HG03460 (cell line): ENCODE measurements around the gene IL24.
"Not testable (repeated sequence)": the region's sequence is repeated elsewhere in the genome, so short reads cannot be mapped to it uniquely, and the experiment has no call there.

Source experiments
- ATAC-seq: cut with Tn5 transposase; IDR thresholded peaks from one replicate; pipeline ENCODE4 v1.9.1; 2021; ENCODE audit not compliant: unreplicated experiment

Gene IL24

DNA sequence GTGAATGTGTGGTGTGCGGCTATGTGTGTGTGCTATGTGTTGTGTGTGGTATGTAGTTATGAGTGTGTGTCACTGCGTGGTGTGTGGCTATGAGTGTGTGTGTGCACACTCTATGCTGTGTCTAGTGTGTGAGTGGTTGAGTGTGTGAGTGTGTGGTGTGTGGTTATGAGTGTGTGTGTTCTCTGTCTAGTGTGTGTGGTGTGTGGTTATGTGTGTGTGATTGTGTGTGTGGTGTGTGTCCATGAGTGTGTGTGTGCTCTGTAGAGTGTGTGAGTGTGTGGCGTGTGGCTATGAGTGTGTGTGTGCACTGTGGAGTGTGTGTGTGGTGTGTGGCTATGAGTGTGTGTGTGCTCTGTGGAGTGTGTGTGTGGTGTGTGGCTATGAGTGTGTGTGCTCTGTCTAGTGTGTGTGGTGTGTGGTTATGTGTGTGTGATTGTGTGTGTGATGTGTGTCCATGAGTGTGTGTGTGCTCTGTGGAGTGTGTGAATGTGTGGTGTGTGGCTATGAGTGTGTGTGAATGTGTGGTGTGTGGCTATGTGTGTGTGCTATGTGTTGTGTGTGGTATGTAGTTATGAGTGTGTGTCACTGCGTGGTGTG, 26.8 kb downstream of the IL24 start:
- ATAC-seq, result not testable (repeated sequence)

DNA sequence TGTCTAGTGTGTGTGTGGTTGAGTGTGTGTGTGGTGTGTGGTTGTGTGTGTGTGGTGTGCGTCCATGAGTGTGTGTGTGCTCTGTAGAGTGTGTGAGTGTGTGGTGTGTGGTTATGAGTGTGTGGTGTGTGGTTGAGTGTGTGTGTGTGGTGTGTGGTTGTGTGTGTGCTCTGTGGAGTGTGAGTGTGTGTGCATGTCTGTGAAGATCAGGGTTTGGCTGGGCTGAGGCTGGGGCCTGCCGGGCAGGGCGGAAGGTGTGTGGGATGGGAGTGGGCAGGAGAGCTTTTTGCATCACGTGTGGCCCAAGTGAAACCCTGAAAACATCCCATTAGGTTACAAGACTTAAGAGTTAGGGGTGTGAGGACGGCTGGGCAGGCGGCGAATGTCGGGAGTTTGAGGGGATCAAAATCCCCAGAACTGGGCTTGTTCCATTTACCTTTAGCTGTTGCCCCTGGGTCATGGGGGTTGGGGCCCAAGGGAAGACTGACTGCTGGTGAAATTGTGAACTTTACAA, 27.4 kb downstream of the IL24 start:
- peak; percentile 26 for ATAC-seq

DNA sequence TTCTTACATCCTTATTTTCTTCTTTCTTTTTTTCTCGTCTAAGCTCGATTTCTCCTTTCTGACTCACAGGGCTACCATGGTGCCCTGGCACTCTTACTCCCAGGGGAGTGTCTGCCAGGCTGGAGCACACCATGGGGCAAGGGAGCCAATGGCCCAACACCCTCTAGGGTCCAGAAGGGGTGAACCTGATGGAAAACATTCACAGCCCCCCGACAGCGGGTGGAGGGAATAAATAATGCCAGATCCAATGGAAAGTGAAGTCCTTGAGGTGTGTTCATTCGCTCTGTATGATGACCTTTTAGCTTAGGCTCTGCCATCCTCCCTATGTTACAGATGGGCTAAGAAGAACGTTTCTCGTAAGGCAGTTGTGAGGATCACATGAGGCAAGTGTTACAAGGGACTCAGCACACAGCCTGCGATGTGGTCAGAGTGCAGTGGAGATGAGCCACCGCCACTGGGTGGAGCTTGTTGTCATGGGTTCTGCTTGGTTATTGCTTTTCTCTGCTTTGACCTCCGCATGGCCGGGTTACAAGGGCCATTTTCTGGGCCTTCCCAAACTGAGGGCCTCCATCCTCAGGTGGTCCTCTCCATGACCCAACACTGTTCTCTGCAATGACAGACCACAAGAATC, 28.0 kb downstream of the IL24 start:
- peak; percentile 50 for ATAC-seq

DNA sequence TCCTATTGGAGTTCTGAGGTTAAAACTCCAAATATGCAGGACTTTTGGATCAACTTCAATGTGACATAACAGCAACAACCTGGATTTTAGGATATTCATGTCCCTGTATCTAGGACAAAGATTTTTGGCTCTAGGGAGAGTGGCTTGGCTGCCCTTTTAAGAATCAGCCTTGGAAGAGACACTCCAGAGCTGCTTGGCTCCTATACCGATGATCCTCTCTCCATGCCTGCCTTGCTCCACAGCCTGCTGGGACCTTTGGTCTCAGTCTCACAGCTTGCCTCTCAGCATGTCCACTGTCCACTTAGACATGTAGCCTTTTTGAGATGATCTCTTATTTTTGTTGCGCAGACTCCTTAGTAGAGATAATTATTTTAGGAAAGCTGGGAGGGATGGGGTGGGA, 29.0 kb downstream of the IL24 start:
- ATAC-seq, result no peak

DNA sequence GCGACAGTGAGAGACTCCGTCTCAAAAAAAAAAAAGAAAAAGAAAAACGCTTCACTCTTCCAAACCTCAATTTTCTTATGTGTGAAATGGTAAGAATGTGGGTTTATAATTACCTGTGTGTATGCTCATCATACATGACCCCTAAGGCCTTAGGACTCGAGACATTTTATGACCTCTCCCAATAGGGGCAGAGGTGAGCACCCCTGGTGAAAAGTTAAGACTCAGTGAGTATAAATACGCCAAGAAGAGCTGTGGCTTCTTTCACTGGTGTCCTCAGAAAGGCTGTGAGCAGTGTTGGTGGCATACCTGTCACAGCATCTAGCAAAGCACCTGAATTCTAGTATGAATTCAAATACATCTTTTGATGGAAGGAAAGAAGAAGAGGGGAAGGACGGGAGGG, 32.3 kb downstream of the IL24 start:
- ATAC-seq, result no peak

DNA sequence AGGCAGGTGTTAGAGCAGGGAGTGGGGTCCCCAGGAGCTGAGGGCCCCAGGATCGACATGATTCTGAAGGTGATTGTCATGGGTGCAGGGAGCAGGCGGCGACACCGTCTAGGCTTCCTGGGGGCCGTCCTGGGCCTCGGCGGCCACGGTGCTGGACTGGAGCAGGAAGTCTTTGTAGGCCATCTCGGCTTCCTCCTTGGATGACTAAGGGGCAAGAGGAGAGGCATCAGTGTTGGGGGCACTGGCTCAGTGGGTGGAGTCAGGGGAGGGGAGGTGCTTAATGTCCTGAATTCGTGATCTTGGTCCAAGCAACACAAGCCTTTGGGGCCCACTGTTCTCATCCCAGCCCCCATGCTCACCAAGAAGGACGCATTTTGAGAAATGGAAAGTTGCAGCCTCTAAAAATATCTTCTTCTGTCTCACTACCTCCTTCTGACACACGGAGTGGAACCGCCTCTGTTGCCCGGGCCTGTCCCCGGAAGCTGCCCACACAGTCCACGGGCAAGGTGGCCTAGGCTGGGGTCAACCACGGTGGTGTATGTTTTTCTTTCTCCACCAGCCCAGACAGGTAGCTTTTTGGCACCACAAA, 33.1 kb downstream of the IL24 start:
- ATAC-seq, result peak; percentile 78

DNA sequence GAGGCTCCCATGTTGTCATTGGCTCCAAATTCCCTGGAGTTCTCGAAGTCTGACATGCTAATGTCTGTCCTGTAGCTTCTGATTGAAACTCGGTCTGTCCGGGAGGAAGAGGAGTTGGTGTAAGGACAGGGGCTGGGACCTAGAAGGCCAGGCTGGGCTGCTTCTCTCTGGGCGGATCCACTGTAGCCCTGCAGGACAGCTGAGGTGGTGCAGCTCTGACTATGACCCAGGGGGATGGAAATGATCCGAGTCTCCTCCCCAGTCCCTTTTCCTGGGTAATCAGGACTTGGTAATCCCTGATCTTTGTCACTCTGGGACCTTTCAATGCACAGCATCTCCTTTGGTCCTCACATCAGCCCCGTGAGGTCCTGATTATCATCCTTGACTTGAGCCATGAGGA, 34.5 kb downstream of the IL24 start:
- no peak for ATAC-seq

DNA sequence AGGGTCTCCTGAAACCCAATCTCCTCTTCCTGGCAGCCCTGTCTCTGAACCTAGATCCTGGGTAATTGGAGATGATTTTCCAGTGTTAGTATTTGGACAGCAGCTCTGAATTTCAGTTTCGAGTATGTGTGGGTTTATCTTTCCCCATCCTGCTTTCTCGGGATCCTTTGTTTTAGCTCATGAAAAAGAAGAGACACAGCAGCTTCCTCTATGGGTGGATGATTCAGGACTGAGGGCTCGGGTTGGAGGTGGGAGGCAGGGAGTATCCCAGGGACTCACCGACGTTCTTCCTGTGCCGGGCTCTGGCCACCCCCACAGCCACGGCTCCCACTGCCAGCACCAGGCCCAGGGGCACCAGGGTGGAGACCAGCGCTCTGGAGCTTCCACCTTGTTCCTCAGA, 34.9 kb downstream of the IL24 start:
- ATAC-seq, result no peak

DNA sequence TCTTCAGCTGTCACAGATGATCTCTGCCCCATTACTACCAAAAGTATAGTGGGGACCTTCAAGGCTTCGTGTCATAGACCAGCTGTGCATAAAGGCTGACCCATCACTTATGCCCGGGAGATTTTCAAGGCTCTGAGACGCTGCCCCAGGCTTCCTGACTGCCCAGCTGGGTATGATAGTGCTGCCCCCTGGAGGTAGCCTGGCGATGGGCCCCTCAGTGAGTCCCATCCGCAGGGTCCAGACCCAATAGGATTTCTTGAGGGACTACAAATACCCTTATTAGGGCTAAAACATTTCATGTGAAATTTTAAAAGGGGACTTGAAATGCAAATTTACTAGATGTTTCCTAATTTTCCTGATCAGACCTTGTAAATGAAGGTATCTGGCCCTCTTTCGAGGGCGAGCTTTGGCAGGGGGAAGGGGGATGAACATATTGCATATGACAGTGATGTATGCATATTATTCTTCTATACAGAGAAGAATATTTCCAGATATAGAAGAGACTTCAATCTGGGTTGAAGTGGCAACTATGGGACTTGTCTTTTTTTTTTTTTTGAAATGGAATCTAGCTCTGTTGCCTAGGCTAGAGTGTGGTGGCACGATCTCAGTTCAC, 36.2 kb downstream of the IL24 start:
- no peak for ATAC-seq

DNA sequence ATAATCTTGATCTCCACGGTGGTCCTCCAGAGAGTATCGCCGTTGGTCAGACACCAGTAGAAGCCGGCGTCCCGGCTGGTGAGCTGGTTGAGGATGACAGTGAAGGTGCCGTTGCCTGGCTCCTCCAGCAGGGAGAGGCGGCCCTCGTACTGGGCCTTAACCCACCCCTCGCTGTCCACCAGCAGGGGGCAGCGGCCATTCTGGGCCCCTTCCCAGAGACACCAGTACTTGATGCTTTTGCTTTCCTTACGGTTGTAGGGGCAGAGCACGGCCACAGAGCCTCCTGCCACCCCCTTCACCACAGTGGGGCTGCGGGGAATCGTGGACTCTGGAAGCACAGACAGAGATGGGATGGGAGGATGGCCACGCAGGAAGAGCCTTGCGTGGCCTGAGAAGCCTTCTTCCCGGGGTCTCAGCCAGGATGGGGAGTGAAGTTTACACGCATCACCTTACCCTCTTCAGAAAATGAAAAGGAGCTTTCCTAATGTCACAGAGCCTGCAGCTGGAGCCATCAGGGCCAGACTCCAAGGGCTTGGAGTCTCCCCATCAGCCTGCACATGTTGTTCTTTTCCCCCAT, 38.3 kb downstream of the IL24 start:
- no peak for ATAC-seq

DNA sequence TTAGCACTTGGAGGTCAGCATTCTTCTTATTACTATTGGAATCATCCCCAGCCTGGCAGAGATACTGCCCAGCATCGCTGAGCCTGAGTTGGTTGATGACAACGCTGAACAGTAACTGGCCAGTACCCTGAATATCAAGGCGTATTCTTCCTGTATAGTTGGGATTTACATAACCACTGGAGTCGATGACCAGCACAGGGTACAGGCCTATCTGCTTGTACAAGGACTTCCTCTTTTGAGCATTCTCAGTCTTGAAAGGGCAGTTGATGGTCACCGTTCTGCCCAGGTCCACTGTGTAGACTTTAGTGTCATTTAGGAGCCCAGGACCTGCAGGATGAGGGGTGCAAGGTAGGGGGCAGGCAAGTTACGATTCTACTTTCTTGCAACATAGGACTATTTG, 40.2 kb downstream of the IL24 start:
- ATAC-seq, result no peak

DNA sequence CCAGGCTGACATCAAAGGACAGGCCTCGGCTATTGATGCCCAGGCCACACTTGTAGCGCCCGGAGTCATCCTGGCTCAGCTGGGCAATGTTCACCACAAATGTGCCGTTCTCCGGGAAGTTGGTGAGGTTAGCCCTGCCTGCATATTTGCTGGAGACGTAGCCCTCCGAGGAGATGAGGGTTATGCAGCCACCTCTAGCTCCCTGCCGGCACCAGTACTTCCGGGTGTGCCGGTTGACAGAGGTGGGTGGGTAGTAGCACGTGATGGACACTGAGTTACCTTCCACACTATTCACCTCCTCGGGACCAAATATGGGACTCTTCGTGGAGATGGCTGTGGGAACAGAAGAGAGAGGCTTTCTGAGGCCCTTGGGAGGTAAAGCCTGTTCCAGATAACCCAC, 41.9 kb downstream of the IL24 start:
- ATAC-seq, result no peak

DNA sequence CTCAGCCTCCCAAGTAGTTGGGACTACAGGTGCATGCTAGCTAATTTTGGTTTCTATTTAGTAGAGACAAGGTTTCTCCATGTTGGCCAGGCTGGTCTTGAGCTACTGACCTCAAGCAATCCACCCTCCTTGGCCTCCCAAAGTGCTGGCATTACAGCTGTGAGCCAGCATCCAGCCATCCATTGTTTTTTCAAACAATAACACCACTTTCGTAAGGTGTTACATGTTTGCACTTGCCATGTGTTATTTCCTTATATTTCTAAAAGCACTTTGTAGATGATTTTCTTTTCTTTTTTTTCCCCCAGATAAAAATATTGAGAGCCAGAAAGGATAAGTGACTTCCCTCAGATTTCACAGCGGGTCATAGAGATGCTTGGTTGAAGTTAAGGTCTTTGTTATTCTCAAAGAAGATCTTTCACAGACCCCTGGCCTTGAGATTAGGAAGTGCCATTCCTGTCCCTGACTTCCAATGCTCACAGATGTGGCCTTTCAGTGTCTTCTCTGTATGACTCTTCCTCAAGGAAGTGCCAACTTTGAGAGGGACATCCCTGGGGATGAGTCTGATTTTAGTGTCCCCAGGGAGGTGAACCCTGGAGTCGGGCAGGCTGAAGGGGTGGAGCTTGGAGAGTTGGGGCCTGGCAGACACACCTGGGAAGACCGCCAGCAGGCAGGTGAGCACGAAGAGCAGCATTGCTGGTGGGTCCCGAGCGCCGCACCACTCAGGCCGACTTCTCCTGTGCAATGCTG, 42.8 kb downstream of the IL24 start:
- ATAC-seq, result no peak

DNA sequence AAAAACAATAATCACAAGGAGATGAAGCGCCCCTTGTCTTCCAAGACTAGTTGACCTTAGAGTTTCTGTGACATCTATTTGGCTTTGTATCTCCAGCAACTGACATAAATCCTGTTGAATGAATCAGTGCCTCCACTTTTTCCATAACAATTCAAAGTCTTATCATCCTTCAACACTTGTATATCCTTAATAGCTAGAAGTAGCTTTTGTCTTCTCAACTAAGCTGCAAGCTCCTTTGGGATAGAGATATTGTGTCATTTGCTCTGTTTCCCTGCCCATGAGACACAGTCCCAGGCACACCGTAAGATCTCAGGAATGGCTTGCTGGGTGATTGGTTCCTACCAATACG, 43.3 kb downstream of the IL24 start:
- no peak for ATAC-seq

DNA sequence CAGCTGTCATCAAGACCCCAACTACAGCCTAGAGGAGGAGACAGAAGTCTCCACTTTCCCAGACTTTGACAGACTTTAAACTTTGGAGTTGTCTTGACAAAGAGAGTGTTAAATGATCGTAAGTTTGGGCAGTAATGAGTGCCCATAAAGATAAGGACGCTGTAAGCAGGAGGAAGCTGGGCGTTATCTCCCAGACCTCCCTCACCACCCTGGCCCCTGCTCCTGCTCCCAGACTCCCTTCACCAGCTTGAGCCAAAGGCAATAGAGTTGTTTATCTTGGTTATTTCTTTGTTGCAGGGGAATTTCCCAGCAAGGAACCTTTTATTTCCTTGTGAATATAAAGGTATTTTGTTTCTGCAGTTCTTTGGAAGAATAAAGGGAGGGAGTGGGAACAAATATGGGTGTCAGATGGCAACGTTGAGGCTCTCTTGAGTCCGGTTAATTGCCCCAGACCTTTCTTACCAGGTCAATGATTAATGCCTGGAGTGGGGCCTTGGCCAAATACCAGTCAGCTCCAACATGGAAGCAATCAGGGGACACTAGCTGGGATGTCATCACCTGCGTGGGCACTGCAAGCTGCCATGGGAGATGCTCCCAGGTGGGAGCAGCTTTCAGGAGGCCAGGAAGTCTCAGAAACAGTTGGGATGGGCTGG, 44.6 kb downstream of the IL24 start:
- ATAC-seq, result no peak

DNA sequence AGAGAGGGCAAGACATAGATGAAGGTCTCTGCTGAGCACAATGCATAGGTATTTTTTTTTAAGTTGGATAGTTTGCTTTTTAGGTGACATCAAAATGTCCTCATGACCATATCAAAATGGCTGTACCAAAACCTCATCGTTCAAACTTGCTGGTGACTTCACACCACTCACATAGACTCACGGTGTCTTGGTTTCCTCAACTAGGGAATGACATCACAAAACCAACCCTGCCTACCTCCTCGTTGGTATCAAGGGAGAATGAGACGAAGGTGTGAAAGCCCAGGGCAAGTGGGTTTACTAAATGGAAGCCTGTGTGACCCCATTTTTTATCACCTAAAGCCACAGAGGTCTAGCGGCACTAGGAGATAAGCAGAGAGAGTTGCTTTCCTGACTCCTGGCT, 47.5 kb downstream of the IL24 start:
- no peak for ATAC-seq

DNA sequence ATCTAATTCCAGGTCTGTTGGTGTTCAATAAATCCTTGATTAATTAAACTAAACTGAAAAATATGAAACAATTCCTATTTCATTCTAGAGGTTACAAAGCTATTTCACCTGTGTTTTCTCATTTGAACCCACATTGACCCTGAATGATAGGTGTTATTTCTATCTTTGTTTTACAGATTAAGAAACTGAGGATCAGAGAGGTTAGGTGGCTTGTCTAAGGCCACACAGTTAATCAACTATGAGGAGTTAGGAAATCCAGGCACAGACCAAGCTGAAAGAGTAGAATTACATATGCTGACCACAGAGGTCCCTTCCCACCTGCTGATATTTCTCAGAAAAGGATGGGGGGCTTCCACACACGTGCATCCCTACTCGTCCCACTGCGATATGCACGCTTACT, 48.5 kb downstream of the IL24 start:
- ATAC-seq, result no peak

DNA sequence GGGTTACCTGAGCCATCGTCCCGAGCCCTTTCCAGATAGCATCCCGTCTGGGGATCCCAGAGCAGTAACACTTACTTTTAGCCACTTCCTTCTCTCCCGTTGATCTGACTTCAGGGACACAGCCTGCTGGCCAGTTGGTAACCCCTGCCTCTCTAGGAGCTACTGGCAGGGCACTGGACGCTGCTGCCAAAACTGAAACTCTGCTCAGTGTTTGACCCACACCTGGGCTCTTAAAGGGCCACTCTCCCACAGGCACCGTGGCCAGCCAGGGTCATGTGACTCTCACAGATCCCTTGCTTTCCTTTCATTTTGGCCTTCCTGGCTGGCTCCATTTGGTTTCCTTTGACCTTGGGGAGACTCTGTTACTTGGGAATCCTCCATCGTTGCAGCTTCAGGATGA, 49.0 kb downstream of the IL24 start, which contains the start of gene PIGR:
PIGR (minus strand) TSS at position 206 of the 400 bp plus-strand sequence. CDS start 5,935 bp downstream, outside the sequence.
- ATAC-seq, result no peak

DNA sequence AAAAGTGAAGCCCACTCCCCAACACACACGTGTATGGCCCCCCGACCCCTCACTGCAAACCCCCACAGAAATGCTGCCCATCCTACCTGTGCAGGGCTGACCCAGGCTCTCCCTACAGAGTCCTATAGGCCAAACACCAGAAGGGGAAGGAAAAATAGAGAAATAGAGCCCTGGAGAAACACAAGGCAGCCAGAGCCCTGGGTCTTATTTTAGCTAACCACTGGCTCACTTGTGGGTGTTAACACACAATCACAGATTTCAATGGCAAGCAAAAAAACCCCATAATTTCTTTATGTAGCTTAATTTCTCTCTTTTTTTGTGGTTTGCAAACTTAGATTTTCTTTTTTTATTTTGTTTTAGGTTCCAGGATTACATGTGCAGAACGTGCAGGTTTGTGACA, 50.0 kb downstream of the IL24 start:
- ATAC-seq, result no peak

DNA sequence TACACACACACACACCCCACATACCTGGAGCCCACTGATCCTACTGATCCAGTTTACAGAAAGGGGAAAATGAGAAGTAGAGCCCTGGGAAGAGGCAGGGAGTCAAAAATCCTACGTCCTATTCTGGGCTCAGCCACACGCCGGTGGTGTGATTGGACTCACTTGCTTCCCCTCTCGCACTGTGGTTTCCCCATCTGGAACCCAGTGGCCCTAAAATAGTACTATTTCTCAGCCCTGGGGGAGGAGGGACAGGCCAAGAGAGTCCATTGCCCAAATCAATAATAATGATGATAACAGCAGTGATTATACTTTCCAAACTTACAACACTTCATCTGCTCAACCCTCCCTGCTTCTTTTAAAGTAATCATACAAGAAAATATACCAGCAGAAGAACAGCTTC, 52.0 kb downstream of the IL24 start:
- ATAC-seq, result no peak

DNA sequence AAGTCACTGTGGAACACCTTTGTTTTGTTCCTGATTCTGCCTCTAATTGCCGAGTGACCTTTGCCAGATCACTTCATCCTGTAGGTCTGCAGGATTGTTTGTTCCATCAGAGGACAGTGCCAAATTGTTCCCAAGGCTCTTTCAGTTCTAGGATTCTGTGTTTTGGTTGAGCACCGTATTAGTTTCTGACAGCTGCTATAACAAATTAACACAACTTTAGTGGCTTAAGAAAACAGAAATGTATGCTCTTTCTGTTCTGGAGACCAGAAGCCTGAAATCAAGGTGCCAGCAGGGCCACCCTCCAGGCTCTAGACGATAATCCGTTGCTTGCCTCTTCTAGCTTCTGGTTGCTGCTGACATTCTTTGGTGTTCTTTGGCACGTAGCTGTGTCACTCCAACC, 52.4 kb downstream of the IL24 start:
- no peak for ATAC-seq
